T-cell (primary cell): ENCODE measurements around the gene PATJ. TPM values are rescaled to one million over a fixed set of nuclear protein-coding genes. Genes with fewer than 3 reads are reported as not detected.

Experiments used
- ATAC-seq, 4 experiments: fragments of 200-7000 bp in 3 of 4; fragments of 150-1000 bp in 1 of 4; cut with Tn5 transposase; replicated peaks in 1 of 4; 1 replicate in 3 of 4; 2 replicates in 1 of 4; pipeline ENCODE4 v1.10.0; 2021; ENCODE audit warnings: moderate library complexity in 3 of 4, mild to moderate bottlenecking in 2 of 4, moderate number of reproducible peaks in 1 of 4
- CTCF ChIA-PET, 2 donors: fragments of 300-600 bp; sonication (Branson Sonifier 250); formaldehyde crosslinking; loops; one replicate each; lab custom pipeline; 2022; ENCODE audit warnings: antibody characterized with exemption in 2 of 2; lab: Charles Lee
- POLR2A ChIA-PET, 2 donors: fragments of 300-600 bp; sonication (Branson Sonifier 250); formaldehyde crosslinking; loops; one replicate each; lab custom pipeline; 2022; ENCODE audit warnings: antibody characterized with exemption in 2 of 2; lab: Charles Lee
- DNase-seq, 35 experiments: peaks; one replicate each; pipeline versions ENCODE4 v3.0.0 to v3.0.0-alpha.2; 2013 to 2023
- H3K27ac ChIP-seq: one replicate; pipeline ENCODE4 v1.5.1; 2013; ENCODE audit warnings: low read length
- H3K27me3 ChIP-seq, 2 experiments: replicated peaks in 1 of 2; 1 replicate in 1 of 2; 2 replicates in 1 of 2; pipeline versions ENCODE4 v1.6.1 to v1.7.0; 2013; ENCODE audit warnings: low read length in 1 of 2, mixed read lengths in 1 of 2; ENCODE audit not compliant: control insufficient read depth in 2 of 2, insufficient read depth in 2 of 2; ENCODE audit errors: extremely low read depth in 1 of 2
- H3K36me3 ChIP-seq, 2 donors: 1 replicate in 1 of 2; 2 replicates in 1 of 2; pipeline versions ENCODE4 v1.6.1 to v1.7.0; 2013; ENCODE audit warnings: low read length in 1 of 2; ENCODE audit not compliant: control insufficient read depth in 2 of 2, insufficient read depth in 1 of 2; ENCODE audit errors: extremely low read depth in 1 of 2
- H3K4me1 ChIP-seq, 2 experiments: 1 replicate in 1 of 2; 2 replicates in 1 of 2; pipeline versions ENCODE4 v1.6.1 to v1.7.0; 2013; ENCODE audit warnings: low read length in 2 of 2, mixed read lengths in 1 of 2; ENCODE audit not compliant: insufficient read depth in 2 of 2, control insufficient read depth in 1 of 2; ENCODE audit errors: extremely low read depth in 1 of 2
- H3K4me3 ChIP-seq, 2 donors: 1 replicate in 1 of 2; 2 replicates in 1 of 2; pipeline versions ENCODE4 v1.5.1 to v1.7.0; 2013; ENCODE audit warnings: mild to moderate bottlenecking in 2 of 2, low read length in 1 of 2, moderate library complexity in 1 of 2; ENCODE audit not compliant: control insufficient read depth in 1 of 2; ENCODE audit errors: extremely low read depth in 1 of 2
- H3K9me3 ChIP-seq: 2 replicates; pipeline ENCODE4 v1.7.0; 2013
- H3K27ac Mint-ChIP-seq, 2 donors: one replicate each; pipeline ENCODE4 v1.8.0; 2020 to 2021; ENCODE audit warnings: mild to moderate bottlenecking in 2 of 2, mixed read lengths in 2 of 2
- H3K27me3 Mint-ChIP-seq, 2 donors: one replicate each; pipeline ENCODE4 v1.8.0; 2021 to 2022; ENCODE audit warnings: mixed read lengths in 2 of 2
- H3K36me3 Mint-ChIP-seq: one replicate; pipeline ENCODE4 v1.8.0; 2021; ENCODE audit warnings: mixed read lengths
- H3K4me1 Mint-ChIP-seq, 3 donors: one replicate each; pipeline ENCODE4 v1.8.0; 2020 to 2022; ENCODE audit warnings: mixed read lengths in 3 of 3, mild to moderate bottlenecking in 1 of 3
- H3K4me3 Mint-ChIP-seq, 3 donors: one replicate each; pipeline ENCODE4 v1.8.0; 2020 to 2022; ENCODE audit warnings: mild to moderate bottlenecking in 3 of 3, mixed read lengths in 3 of 3, moderate library complexity in 3 of 3
- H3K9me3 Mint-ChIP-seq, 3 donors: one replicate each; pipeline ENCODE4 v1.8.0; 2020 to 2022; ENCODE audit warnings: mixed read lengths in 3 of 3
- WGBS: methylation state at CpG from one replicate; pipeline ENCODE4 v1.1.5; 2013; ENCODE audit warnings: missing lambda C conversion rate; ENCODE audit not compliant: insufficient coverage; 5-methylcytosine and 5-hydroxymethylcytosine counted together
- total RNA-seq, 35 experiments: library from RNA in 6 of 35; stranded (reverse) in 6 of 35; fragments of 120-200 nt in 1 of 35; gene quantifications; one replicate each; pipeline versions ENCODE4 v1.2.1 to v1.2.4 and lab custom pipeline; 2013 to 2026

PATJ gene
- total RNA-seq, 5 donors from 2014 or later (not counting 1 experiment from before 2014, with no cell fraction given) = 31.3 to 65.3 (median 35.7) TPM

DNA sequence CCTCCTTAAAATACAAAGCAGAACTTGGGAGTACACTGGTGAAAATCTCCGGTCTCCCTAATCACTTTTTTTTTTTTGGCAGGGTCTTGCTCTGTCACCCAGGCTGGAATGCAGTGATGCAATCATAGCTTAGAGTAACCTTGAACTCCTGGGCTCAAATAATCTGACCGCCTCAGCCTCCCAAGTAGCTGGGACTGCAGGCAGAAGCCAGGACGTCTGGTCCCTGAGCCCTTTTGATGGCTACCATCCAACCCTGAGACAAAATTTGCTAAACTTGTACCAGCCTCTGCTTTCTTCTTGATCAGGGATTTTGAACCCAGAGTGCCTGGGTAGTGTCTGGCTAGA, 456.5 kb downstream of the PATJ start:
- H3K4me3 ChIP-seq = no peak overlapping the region
- H3K27me3 Mint-ChIP-seq = peaks cover 18 to 27% of the 10 kb centered on the region in 2 donors
- no peak overlapping the region for H3K27ac ChIP-seq
- ATAC-seq (no peak), DNase-seq (no peak)
- peaks cover 3 to 36% of the 10 kb centered on the region in 2 experiments for H3K27me3 ChIP-seq
- H3K4me3 Mint-ChIP-seq = no peak overlapping the region
- 65% methylated on average over 3 of the region's 3 CpGs for WGBS
- no peaks in the 10 kb centered on the region for H3K9me3 Mint-ChIP-seq
- H3K4me1 Mint-ChIP-seq = peaks cover 4 to 8% (median 7%) of the 10 kb centered on the region in 3 donors
- H3K36me3 ChIP-seq = no peaks in the 10 kb centered on the region
- ChIA-PET CTCF (interaction anchor here in 1 of 2 donors (0.7 kb wide), 1 partner anchor 67 kb away, joined by 5 read pairs; no protein-coding TSS in a partner anchor), POLR2A (no interaction called here)
- H3K4me1 ChIP-seq = no peaks in the 10 kb centered on the region
- H3K36me3 Mint-ChIP-seq = peaks cover 3% of the 10 kb centered on the region
- no peak overlapping the region for H3K27ac Mint-ChIP-seq
- no peaks in the 10 kb centered on the region for H3K9me3 ChIP-seq

DNA sequence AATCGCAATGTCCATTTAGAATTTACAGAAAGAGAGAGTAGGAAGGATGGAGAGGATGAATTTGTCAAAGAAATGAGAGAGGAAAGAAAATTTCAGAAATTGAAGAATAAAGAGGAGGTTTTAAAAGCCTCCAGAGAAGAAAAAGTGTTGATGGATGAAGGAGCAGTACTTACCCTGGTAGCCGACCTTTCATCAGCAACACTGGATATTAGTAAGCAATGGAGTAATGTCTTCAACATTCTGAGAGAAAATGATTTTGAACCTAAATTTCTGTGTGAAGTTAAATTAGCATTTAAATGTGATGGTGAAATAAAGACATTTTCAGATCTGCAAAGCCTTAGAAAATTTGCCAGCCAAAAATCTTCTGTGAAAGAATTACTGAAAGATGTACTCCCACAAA, 464.9 kb downstream of the PATJ start:
- no peak overlapping the region for H3K27ac Mint-ChIP-seq

DNA sequence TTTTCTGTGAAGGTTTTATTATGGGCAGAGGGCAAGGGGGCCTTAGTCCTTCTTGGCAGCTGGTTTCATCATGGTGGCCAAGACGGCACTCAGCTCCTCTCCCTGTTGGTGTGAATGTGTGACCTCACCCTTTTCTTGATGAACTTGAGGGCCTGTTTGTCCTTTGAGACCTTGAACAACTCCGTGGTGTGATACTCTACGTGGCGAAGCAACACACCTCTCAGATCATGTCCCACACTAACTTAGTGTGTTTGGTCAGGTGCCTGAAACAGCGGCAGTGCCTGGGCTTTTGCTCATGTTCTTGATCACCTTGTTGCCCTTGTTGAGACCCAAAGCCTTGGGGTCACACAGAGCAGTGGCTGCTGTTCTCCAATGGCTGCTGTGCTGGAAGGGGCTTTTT, 465.8 kb downstream of the PATJ start:
- no peak overlapping the region for H3K27ac ChIP-seq
- no peak overlapping the region for H3K4me3 ChIP-seq
- peaks cover 8% of the 10 kb centered on the region in 2 donors for H3K27me3 Mint-ChIP-seq
- peaks cover 6% of the 10 kb centered on the region for H3K36me3 Mint-ChIP-seq
- H3K4me1 ChIP-seq = no peaks in the 10 kb centered on the region
- H3K36me3 ChIP-seq = no peaks in the 10 kb centered on the region
- no peak for DNase-seq
- CTCF ChIA-PET = no interaction called here
- no peak overlapping the region for H3K27ac Mint-ChIP-seq
- POLR2A ChIA-PET = no interaction called here
- WGBS = 84% methylated on average over 3 of the region's 5 CpGs
- no peak overlapping the region for H3K4me3 Mint-ChIP-seq
- H3K9me3 ChIP-seq = no peaks in the 10 kb centered on the region
- peaks cover 11 to 25% (median 14%) of the 10 kb centered on the region in 3 donors for H3K9me3 Mint-ChIP-seq
- peaks cover 0 to 6% (median 5%) of the 10 kb centered on the region in 3 donors for H3K4me1 Mint-ChIP-seq
- H3K27me3 ChIP-seq = peaks cover 0 to 8% of the 10 kb centered on the region in 2 experiments
- no peak for ATAC-seq

More for the DNA sequence above, 464.9 kb downstream of the PATJ start:
- POLR2A ChIA-PET = no interaction called here
- Histone ChIP-seq H3K27me3 (peaks cover 0 to 8% of the 10 kb centered on the region in 2 experiments), H3K4me1 (no peaks in the 10 kb centered on the region), H3K4me3 (no peak overlapping the region), H3K9me3 (no peaks in the 10 kb centered on the region), H3K36me3 (no peaks in the 10 kb centered on the region), H3K27ac (no peak overlapping the region)
- DNase-seq (no peak), ATAC-seq (no peak)
- 95% methylated on average over 2 of the region's 2 CpGs for WGBS
- Mint-ChIP-seq H3K36me3 (peaks cover 6% of the 10 kb centered on the region), H3K4me3 (no peak overlapping the region), H3K9me3 (peaks cover 11 to 24% (median 14%) of the 10 kb centered on the region in 3 donors), H3K27me3 (peaks cover 8 to 9% of the 10 kb centered on the region in 2 donors), H3K4me1 (peaks cover 0 to 6% (median 5%) of the 10 kb centered on the region in 3 donors)
- CTCF ChIA-PET = no interaction called here

DNA sequence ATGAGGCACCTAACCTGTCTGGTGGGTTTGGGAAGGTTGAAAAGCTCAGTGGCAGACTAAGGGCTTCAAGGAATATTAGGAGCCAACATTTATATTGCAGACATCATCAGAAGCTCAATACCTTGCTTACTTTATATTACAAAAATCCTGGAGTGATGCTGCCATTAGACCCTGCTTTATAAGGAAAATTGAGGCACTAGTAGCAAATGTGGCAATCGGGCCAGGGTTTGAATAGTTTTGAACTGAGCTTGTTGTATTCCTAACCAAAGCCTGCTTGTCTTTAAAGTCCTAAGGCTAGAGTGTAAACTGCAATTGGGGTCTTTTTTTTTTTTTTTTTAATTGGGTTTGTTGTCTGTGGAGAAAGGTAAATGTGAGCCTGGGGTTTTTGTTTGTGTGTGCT, 466.7 kb downstream of the PATJ start:
- Mint-ChIP-seq H3K36me3 (peaks cover 6% of the 10 kb centered on the region), H3K27ac (no peak overlapping the region), H3K4me3 (no peak overlapping the region), H3K9me3 (peaks cover 11 to 25% (median 14%) of the 10 kb centered on the region in 3 donors), H3K27me3 (peaks cover 7 to 8% of the 10 kb centered on the region in 2 donors), H3K4me1 (peaks cover 0 to 6% (median 5%) of the 10 kb centered on the region in 3 donors)
- ATAC-seq (no peak), DNase-seq (no peak)
- no peaks in the 10 kb centered on the region for H3K36me3 ChIP-seq
- no peak overlapping the region for H3K27ac ChIP-seq
- peaks cover 0 to 8% of the 10 kb centered on the region in 2 experiments for H3K27me3 ChIP-seq
- no peaks in the 10 kb centered on the region for H3K9me3 ChIP-seq
- ChIA-PET CTCF (interaction anchor here in 1 of 2 donors (0.6 kb wide), 1 partner anchor 633 kb away, joined by 3 read pairs; no protein-coding TSS in a partner anchor), POLR2A (no interaction called here)
- no peaks in the 10 kb centered on the region for H3K4me1 ChIP-seq
- WGBS = no CpG with 5 or more reads among the region's 1 CpG
- no peak overlapping the region for H3K4me3 ChIP-seq

DNA sequence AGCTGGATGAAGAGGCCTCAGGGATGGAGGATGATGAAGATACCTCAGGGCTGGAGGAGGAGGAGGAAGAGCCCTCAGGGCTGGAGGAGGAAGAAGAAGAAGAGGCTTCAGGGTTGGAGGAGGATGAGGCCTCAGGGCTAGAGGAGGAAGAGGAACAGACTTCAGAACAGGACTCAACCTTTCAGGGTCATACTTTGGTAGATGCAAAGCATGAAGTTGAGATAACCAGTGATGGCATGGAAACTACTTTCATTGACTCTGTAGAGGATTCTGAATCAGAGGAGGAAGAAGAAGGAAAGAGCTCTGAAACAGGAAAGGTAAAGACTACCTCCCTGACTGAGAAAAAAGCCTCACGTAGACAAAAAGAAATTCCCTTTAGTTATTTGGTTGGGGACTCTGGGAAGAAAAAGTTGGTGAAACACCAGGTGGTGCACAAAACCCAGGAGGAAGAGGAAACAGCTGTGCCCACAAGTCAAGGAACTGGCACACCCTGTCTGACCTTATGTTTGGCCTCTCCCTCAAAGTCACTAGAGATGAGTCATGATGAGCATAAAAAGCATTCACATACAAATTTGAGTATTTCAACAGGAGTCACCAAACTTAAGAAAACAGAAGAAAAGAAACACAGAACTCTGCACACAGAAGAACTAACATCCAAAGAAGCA, 467.8 kb downstream of the PATJ start:
- peaks cover 11 to 25% (median 14%) of the 10 kb centered on the region in 3 donors for H3K9me3 Mint-ChIP-seq
- ATAC-seq (no peak), DNase-seq (no peak)
- WGBS = no CpG with 5 or more reads among the region's 1 CpG
- H3K4me1 Mint-ChIP-seq = peaks cover 0 to 6% (median 5%) of the 10 kb centered on the region in 3 donors
- no peak overlapping the region for H3K27ac Mint-ChIP-seq
- H3K27me3 ChIP-seq = peaks cover 0 to 5% of the 10 kb centered on the region in 2 experiments
- no peaks in the 10 kb centered on the region for H3K4me1 ChIP-seq
- CTCF ChIA-PET = no interaction called here
- no peaks in the 10 kb centered on the region for H3K9me3 ChIP-seq
- peaks cover 4 to 8% of the 10 kb centered on the region in 2 donors for H3K27me3 Mint-ChIP-seq
- H3K4me3 ChIP-seq = no peak overlapping the region
- no peaks in the 10 kb centered on the region for H3K36me3 ChIP-seq
- H3K36me3 Mint-ChIP-seq = peaks cover 6% of the 10 kb centered on the region
- H3K4me3 Mint-ChIP-seq = no peak overlapping the region
- POLR2A ChIA-PET = no interaction called here
- no peak overlapping the region for H3K27ac ChIP-seq

DNA sequence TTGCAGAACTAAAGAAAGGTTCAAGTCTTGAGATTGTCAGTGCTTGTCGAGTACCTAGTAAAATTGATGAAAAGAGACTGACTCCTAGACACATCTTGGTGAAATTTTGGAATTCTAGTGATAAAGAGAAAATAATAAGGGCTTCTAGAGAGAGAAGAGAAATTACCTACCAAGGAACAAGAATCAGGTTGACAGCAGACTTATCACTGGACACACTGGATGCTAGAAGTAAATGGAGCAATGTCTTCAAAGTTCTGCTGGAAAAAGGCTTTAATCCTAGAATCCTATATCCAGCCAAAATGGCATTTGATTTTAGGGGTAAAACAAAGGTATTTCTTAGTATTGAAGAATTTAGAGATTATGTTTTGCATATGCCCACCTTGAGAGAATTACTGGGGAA, 468.7 kb downstream of the PATJ start:
- Mint-ChIP-seq H3K9me3 (peaks cover 11 to 25% (median 14%) of the 10 kb centered on the region in 3 donors), H3K27me3 (peaks cover 0 to 8% of the 10 kb centered on the region in 2 donors), H3K36me3 (peaks cover 6% of the 10 kb centered on the region), H3K4me3 (no peak overlapping the region), H3K27ac (no peak overlapping the region), H3K4me1 (peaks cover 0 to 6% (median 5%) of the 10 kb centered on the region in 3 donors)
- Histone ChIP-seq H3K4me1 (no peaks in the 10 kb centered on the region), H3K36me3 (no peaks in the 10 kb centered on the region), H3K27me3 (no peaks in the 10 kb centered on the region), H3K9me3 (no peaks in the 10 kb centered on the region), H3K4me3 (no peak overlapping the region), H3K27ac (no peak overlapping the region)
- ATAC-seq = no peak
- CTCF ChIA-PET = no interaction called here
- 73% methylated on average over 1 of the region's 1 CpG for WGBS
- POLR2A ChIA-PET = no interaction called here
- no peak for DNase-seq
